Subcutaneous adipose tissue (tissue), 4 donors: ENCODE results near the gene AMDHD2. TPM values are rescaled to one million over a fixed set of nuclear protein-coding genes. Genes with fewer than 3 reads are reported as not detected.

ENCODE experiments used
- total RNA-seq, 4 donors: library from RNA; depleted of rRNA; stranded (reverse); fragments of >200 nt; gene quantifications; one replicate each; pipeline ENCODE4 v1.1.0, GENCODE V29; 2016
- TF ChIP-seq, protein P1 (sequence below): fragments of 450-650 bp; IDR thresholded peaks from one replicate; pipeline ENCODE4 v1.5.1; 2016; ENCODE audit warnings: low read depth, mild to moderate bottlenecking, control low read depth, antibody characterized with exemption, moderate library complexity

AMDHD2 gene
- total RNA-seq, 4 donors from 2014 or later: 19.4 to 60.5 (median 42.9) TPM

DNA sequence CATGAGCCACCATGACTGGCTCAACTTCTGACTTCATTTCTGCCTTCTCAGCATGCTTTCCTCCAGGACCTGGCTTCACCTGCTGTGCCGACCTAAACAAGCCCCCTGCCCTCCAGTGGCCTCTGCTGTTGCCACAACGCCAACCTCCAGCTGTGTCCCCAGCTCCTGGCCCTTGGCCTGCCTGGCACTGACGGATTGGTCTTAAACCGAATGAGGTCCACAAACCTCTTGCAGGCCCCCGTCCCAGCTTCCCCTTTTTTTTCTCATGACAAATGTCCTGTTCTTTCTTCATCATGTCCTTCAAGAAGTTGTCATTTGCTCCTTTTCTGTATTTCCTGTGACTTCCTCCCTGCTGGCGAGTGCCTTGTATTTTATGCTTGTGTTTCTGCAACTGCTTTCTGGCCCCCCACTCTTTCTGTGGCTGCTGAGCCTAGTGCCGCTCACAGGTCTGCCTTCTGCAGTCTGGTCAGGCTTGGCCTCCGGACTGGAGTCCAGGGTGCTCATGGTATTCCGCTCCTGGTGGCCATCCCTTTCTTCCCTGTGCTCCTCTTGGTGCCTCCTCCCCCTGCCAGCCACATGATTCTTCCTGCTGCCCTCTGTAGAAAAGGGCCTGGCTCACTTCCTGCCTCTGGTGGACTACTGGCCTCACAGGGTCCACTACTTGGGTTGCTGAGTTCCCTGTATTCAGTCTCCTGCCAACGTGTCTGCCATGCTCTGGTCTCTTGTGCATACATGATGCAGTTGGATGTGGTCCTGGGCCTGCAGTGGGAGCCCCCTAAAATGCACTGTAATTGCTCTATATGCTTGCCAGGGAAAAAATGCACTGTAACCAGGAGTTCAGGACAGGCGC is 3.6 kb upstream of the AMDHD2 start:
- TF ChIP-seq, protein P1, sequence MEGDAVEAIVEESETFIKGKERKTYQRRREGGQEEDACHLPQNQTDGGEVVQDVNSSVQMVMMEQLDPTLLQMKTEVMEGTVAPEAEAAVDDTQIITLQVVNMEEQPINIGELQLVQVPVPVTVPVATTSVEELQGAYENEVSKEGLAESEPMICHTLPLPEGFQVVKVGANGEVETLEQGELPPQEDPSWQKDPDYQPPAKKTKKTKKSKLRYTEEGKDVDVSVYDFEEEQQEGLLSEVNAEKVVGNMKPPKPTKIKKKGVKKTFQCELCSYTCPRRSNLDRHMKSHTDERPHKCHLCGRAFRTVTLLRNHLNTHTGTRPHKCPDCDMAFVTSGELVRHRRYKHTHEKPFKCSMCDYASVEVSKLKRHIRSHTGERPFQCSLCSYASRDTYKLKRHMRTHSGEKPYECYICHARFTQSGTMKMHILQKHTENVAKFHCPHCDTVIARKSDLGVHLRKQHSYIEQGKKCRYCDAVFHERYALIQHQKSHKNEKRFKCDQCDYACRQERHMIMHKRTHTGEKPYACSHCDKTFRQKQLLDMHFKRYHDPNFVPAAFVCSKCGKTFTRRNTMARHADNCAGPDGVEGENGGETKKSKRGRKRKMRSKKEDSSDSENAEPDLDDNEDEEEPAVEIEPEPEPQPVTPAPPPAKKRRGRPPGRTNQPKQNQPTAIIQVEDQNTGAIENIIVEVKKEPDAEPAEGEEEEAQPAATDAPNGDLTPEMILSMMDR: no peak

DNA sequence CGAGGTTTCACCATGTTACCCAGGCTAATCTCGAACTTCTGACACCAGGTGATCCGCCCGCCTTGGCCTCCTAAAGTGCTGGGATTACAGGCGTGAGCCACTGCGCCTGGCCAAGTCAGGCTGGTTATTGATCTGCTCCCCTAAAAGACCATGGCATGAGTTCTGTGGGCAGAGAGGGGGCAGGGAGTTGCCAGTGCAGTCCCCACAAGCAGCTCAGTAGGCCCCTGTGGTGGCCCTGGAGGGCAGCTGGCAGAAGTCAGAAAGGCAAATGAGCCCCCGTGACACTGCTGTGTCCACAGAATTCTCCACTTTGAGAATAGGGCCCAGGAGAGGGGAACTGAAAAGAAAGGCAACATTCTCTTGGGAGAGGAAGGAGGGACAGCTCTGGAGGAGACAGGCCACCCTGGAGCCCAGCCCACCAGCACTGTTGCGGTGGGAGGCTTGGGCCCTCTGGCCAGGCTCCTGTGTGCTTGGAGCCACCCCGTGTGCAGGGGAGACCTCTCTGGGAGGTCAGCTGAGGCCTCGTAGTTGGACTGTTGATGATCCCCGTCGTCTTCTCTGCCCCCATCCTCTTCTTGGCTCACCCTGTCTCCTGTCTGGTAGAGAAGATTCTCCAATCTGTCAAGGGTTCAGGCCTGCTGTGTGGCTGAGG is 2.1 kb upstream of the AMDHD2 start:
- TF ChIP-seq, protein P1: no peak

DNA sequence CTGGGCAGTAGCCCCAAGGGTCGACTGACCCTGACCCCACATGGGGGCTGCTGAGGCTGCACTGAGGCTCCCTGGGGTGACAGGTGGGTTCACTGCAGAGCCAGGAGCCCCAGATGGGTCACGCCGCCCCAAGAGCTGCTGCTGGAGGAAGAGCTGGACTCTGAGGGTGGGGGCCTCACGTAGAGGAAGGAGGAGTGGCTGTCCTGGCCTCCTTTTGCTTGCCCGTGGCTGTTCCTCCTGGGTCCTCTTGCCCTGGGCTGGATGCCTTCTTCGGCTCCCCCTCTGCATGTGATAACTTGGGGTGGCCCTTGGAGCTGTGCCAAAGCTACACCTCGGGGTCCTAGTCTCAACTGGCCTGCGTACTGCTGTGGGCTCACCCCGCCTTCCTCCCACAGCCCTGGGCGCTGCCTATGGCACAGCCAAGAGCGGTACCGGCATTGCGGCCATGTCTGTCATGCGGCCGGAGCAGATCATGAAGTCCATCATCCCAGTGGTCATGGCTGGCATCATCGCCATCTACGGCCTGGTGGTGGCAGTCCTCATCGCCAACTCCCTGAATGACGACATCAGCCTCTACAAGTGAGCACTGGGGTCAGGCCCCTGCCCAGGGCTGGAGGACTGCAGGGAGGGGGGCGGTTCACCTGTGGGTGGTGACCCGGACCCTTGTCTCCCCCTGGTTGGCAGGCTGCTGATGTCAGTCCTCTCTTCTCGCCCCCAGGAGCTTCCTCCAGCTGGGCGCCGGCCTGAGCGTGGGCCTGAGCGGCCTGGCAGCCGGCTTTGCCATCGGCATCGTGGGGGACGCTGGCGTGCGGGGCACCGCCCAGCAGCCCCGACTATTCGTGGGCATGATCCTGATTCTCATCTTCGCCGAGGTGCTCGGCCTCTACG is 1.1 kb upstream of the AMDHD2 start:
- TF ChIP-seq, protein P1: no peak

DNA sequence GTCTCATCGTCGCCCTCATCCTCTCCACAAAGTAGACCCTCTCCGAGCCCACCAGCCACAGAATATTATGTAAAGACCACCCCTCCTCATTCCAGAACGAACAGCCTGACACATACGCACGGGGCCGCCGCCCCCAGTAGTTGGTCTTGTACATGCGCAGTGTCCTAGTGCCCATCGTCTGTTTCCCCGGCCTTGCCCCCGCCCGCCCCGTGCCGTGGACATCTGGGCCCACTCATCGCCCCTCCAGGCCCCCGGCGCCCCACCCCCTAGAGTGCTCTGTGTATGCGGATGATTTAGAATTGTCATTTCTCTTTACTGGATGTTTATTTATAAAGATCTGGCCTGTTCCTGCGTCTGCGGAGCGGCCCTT is 475 bp upstream of the AMDHD2 start:
- TF ChIP-seq, protein P1: no peak

DNA sequence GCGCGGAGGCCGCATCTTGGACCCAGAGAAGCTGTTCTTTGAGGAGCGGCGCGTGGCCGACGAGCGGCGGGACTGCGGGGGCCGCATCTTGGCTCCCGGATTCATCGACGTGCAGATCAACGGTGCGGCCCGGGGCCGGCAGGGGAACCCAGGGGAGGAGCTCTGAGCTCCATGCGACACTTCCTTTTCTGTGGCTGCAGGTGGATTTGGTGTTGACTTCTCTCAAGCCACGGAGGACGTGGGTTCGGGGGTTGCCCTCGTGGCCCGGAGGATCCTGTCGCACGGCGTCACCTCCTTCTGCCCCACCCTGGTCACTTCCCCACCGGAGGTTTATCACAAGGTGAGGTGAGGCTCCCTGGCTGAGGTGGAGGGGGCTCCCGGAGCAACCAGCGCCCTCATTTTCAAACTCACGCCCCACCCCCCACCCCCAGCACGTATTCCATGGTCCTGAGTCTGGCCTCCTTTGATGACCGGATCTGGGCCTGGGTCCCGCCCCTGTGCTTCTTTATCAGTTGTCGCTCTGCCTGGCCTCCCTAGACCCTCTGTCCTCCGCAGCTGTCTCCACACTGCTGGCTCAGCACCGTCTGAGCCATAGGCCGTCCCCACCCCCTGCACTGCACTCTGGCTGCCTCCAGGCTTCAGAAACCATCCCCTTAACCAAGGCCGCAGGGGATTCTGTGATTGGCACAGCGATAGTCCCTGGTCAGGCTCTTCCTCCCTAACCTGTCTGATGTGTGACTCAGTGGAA is 787 bp downstream of the AMDHD2 start:
- TF ChIP-seq, protein P1: no peak

DNA sequence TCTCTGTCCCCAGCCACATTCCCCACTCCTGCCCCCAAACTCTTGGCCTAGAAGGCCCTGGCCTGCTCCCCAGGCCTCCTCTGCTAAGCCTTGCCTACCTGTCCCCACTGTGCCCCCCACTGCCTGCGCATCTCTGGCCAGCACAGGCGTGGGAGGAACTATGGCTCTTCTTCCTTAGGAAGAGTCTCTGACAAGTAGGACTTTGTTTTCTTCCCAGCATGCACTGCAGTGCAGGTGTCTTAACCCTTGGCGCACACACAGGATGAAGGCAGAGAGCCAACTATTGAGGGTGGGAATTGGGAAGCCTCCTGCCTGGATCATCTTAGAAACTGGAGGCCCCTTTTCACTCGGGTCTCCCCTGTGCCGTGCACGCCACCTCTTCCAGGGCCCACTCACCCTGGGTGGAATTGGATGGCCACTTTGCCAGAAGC is 3.6 kb downstream of the AMDHD2 start:
- TF ChIP-seq, protein P1: no peak
